ENCODE results near the gene PNKD.

PNKD gene

GRCh38 chr2:218381916-218382366, 111.6 kb downstream of the PNKD start, which contains the start of gene SLC11A1:
SLC11A1 (plus strand) TSS chr2:218382273; CDS start chr2:218382369, 96 bp downstream.
- Histone ChIP-seq H3K4me1 (ENCODE audit: control insufficient read depth, insufficient read depth, low read length) (no peaks in the 10 kb centered on the region), H3K36me3 (ENCODE audit: control insufficient read depth, insufficient read depth, low read length) (no peaks in the 10 kb centered on the region), H3K27me3 (ENCODE audit: control insufficient read depth, insufficient read depth, low read length) (no peaks in the 10 kb centered on the region; the same call in 1 of the 2 replicates), H3K4me3 (ENCODE audit: low read length) (no peak within 1 kb of the TSS), H3K27ac (ENCODE audit: low read length) (no peak within 1 kb of the TSS), H3K9me3 (ENCODE audit: control insufficient read depth, insufficient read depth, low read length) (no peaks in the 10 kb centered on the region)
- WGBS (ENCODE audit: insufficient coverage, insufficient read length) = no CpG with 5 or more reads among the region's 13 CpGs
- DNase-seq (ENCODE audit: low read depth, low spot score) = no peak

- no CpG with 5 or more reads among the region's 6 CpGs for WGBS (ENCODE audit: insufficient coverage, insufficient read length)
- Histone ChIP-seq H3K36me3 (ENCODE audit: control insufficient read depth, insufficient read depth, low read length) (no peaks in the 10 kb centered on the region), H3K9me3 (ENCODE audit: control insufficient read depth, insufficient read depth, low read length) (no peaks in the 10 kb centered on the region), H3K27ac (ENCODE audit: low read length) (no peak overlapping the region), H3K27me3 (ENCODE audit: control insufficient read depth, insufficient read depth, low read length) (no peaks in the 10 kb centered on the region; the same call in 1 of the 2 replicates), H3K4me3 (ENCODE audit: low read length) (no peak overlapping the region), H3K4me1 (ENCODE audit: control insufficient read depth, insufficient read depth, low read length) (no peaks in the 10 kb centered on the region)
- DNase-seq (ENCODE audit: low read depth, low spot score) = no peak
Observed at GRCh38 chr2:218382785-218383184, 112.5 kb downstream of the PNKD start.

GRCh38 chr2:218383892-218384519, 113.7 kb downstream of the PNKD start:
- no peak overlapping the region for H3K4me3 ChIP-seq (ENCODE audit: low read length)
- H3K9me3 ChIP-seq (ENCODE audit: control insufficient read depth, insufficient read depth, low read length) = no peaks in the 10 kb centered on the region
- no peaks in the 10 kb centered on the region for H3K4me1 ChIP-seq (ENCODE audit: control insufficient read depth, insufficient read depth, low read length)
- WGBS (ENCODE audit: insufficient coverage, insufficient read length) = no CpG with 5 or more reads among the region's 10 CpGs
- no peaks in the 10 kb centered on the region for H3K36me3 ChIP-seq (ENCODE audit: control insufficient read depth, insufficient read depth, low read length)
- no peaks in the 10 kb centered on the region; the same call in 1 of the 2 replicates for H3K27me3 ChIP-seq (ENCODE audit: control insufficient read depth, insufficient read depth, low read length)
- no peak overlapping the region for H3K27ac ChIP-seq (ENCODE audit: low read length)
- no peak for DNase-seq (ENCODE audit: low read depth, low spot score)

DNA sequence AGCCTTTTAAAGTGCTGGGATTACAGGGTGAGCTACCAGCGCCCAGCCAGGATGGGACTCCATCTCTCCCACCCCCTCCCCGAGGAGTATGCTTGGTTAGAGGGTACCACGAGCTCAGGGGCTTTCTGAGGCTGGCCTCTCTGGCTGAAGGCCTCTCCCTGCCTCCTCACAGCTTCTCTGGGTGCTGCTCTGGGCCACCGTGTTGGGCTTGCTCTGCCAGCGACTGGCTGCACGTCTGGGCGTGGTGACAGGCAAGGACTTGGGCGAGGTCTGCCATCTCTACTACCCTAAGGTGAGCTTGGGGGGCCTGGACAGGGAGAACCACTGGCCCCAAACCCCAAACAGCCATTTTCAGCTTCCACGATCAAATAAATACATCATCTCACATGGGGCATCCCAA, 114.7 kb downstream of the PNKD start:
- no peak overlapping the region for H3K27ac ChIP-seq (ENCODE audit: low read length)
- no peaks in the 10 kb centered on the region for H3K9me3 ChIP-seq (ENCODE audit: control insufficient read depth, insufficient read depth, low read length)
- DNase-seq (ENCODE audit: low read depth, low spot score) = no peak
- H3K27me3 ChIP-seq (ENCODE audit: control insufficient read depth, insufficient read depth, low read length) = no peaks in the 10 kb centered on the region; the same call in 1 of the 2 replicates
- H3K36me3 ChIP-seq (ENCODE audit: control insufficient read depth, insufficient read depth, low read length) = no peaks in the 10 kb centered on the region
- no peak overlapping the region; the same call in 1 of the 2 replicates for H3K4me3 ChIP-seq (ENCODE audit: low read length)
- H3K4me1 ChIP-seq (ENCODE audit: control insufficient read depth, insufficient read depth, low read length) = no peaks in the 10 kb centered on the region
- WGBS (ENCODE audit: insufficient coverage, insufficient read length) = no CpG with 5 or more reads among the region's 9 CpGs

GRCh38 chr2:218386505-218387368, 116.4 kb downstream of the PNKD start:
- H3K4me3 ChIP-seq (ENCODE audit: low read length) = peak overlapping the region; percentile 67; the same call in 1 of the 2 replicates
- DNase-seq (ENCODE audit: low read depth, low spot score) = no peak
- WGBS (ENCODE audit: insufficient coverage, insufficient read length) = no CpG with 5 or more reads among the region's 23 CpGs
- no peaks in the 10 kb centered on the region for H3K36me3 ChIP-seq (ENCODE audit: control insufficient read depth, insufficient read depth, low read length)
- H3K9me3 ChIP-seq (ENCODE audit: control insufficient read depth, insufficient read depth, low read length) = no peaks in the 10 kb centered on the region
- H3K27me3 ChIP-seq (ENCODE audit: control insufficient read depth, insufficient read depth, low read length) = no peaks in the 10 kb centered on the region; the same call in 1 of the 2 replicates
- no peak overlapping the region for H3K27ac ChIP-seq (ENCODE audit: low read length)
- no peaks in the 10 kb centered on the region for H3K4me1 ChIP-seq (ENCODE audit: control insufficient read depth, insufficient read depth, low read length)

- no peaks in the 10 kb centered on the region for H3K4me1 ChIP-seq (ENCODE audit: control insufficient read depth, insufficient read depth, low read length)
- no peaks in the 10 kb centered on the region; the same call in 1 of the 2 replicates for H3K27me3 ChIP-seq (ENCODE audit: control insufficient read depth, insufficient read depth, low read length)
- no peak overlapping the region for H3K27ac ChIP-seq (ENCODE audit: low read length)
- peak overlapping the region; percentile 67; the same call in 1 of the 2 replicates for H3K4me3 ChIP-seq (ENCODE audit: low read length)
- no CpG with 5 or more reads among the region's 38 CpGs for WGBS (ENCODE audit: insufficient coverage, insufficient read length)
- H3K36me3 ChIP-seq (ENCODE audit: control insufficient read depth, insufficient read depth, low read length) = no peaks in the 10 kb centered on the region
- no peaks in the 10 kb centered on the region for H3K9me3 ChIP-seq (ENCODE audit: control insufficient read depth, insufficient read depth, low read length)
- no peak for DNase-seq (ENCODE audit: low read depth, low spot score)
Observed at GRCh38 chr2:218387369-218388194, 117.3 kb downstream of the PNKD start.

- WGBS (ENCODE audit: insufficient coverage, insufficient read length) = no CpG with 5 or more reads among the region's 17 CpGs
- Histone ChIP-seq H3K4me1 (ENCODE audit: control insufficient read depth, insufficient read depth, low read length) (peaks cover 2% of the 10 kb centered on the region; the same call in 1 of the 2 replicates), H3K9me3 (ENCODE audit: control insufficient read depth, insufficient read depth, low read length) (no peaks in the 10 kb centered on the region), H3K27me3 (ENCODE audit: control insufficient read depth, insufficient read depth, low read length) (no peaks in the 10 kb centered on the region; the same call in 1 of the 2 replicates), H3K27ac (ENCODE audit: low read length) (no peak overlapping the region), H3K36me3 (ENCODE audit: control insufficient read depth, insufficient read depth, low read length) (no peaks in the 10 kb centered on the region), H3K4me3 (ENCODE audit: low read length) (no peak overlapping the region)
- no peak for DNase-seq (ENCODE audit: low read depth, low spot score)
Observed at GRCh38 chr2:218389333-218390150, 119.2 kb downstream of the PNKD start.

- Histone ChIP-seq H3K27ac (ENCODE audit: low read length) (no peak overlapping the region), H3K9me3 (ENCODE audit: control insufficient read depth, insufficient read depth, low read length) (no peaks in the 10 kb centered on the region), H3K27me3 (ENCODE audit: control insufficient read depth, insufficient read depth, low read length) (no peaks in the 10 kb centered on the region; the same call in 1 of the 2 replicates), H3K4me3 (ENCODE audit: low read length) (no peak overlapping the region), H3K36me3 (ENCODE audit: control insufficient read depth, insufficient read depth, low read length) (no peaks in the 10 kb centered on the region), H3K4me1 (ENCODE audit: control insufficient read depth, insufficient read depth, low read length) (peaks cover 2% of the 10 kb centered on the region; the same call in 1 of the 2 replicates)
- no CpG with 5 or more reads among the region's 23 CpGs for WGBS (ENCODE audit: insufficient coverage, insufficient read length)
- DNase-seq (ENCODE audit: low read depth, low spot score) = no peak
Observed at GRCh38 chr2:218391202-218391601, 120.9 kb downstream of the PNKD start.

DNA sequence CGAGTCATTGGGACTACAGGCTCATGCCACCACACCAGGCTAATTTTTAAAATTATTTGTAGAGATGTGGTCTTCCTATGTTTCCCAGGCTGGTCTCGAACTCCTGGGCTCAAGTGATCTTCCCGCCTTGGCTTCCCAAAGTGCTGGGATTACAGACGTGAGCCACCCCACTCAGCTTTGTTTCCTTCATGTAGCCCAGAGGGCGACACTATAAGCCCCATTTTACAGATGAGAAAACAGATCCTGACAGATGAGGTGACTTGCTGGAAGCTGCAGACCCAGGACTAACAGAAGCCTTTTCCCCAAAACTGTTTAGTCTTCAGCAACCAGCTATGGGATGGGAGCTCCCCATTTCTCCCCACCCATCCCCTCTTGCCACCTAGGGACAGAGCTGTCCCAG, 122.1 kb downstream of the PNKD start:
- Histone ChIP-seq H3K27me3 (ENCODE audit: control insufficient read depth, insufficient read depth, low read length) (peaks cover 10% of the 10 kb centered on the region), H3K27ac (ENCODE audit: low read length) (no peak overlapping the region), H3K4me1 (ENCODE audit: control insufficient read depth, insufficient read depth, low read length) (peaks cover 10% of the 10 kb centered on the region), H3K36me3 (ENCODE audit: control insufficient read depth, insufficient read depth, low read length) (no peaks in the 10 kb centered on the region), H3K4me3 (ENCODE audit: low read length) (no peak overlapping the region), H3K9me3 (ENCODE audit: control insufficient read depth, insufficient read depth, low read length) (no peaks in the 10 kb centered on the region)
- no CpG with 5 or more reads among the region's 5 CpGs for WGBS (ENCODE audit: insufficient coverage, insufficient read length)
- DNase-seq (ENCODE audit: low read depth, low spot score) = no peak

Measured in iPS DF 6.9 (cell line).